A549 (cell line): ENCODE measurements around the gene INSYN2B. TPM values are rescaled to one million over a fixed set of nuclear protein-coding genes. Genes with fewer than 3 reads are reported as not detected.
"Not testable (repeated sequence)": the region's sequence is repeated elsewhere in the genome, so short reads cannot be mapped to it uniquely, and the experiment has no call there.

Experiments used
- ATAC-seq, 2 experiments: fragments of 200-7000 bp in 1 of 2; fragments of >200 bp in 1 of 2; cut with Nextera tagmentation in 1 of 2; cut with Tn5 transposase in 1 of 2; 3 replicates each; pipeline versions ENCODE4 v1.8.0 to v1.9.1; 2018 to 2020; ENCODE audit warnings: mild to moderate bottlenecking in 1 of 2, moderate library complexity in 1 of 2
- CTCF ChIA-PET: fragments of 300-600 bp; sonication (Branson Sonifier 250); formaldehyde crosslinking; extraction: SDS; loops from one replicate; lab custom pipeline; 2021; ENCODE audit warnings: antibody characterized with exemption, inconsistent platforms; lab: Yijun Ruan, JAX
- POLR2A ChIA-PET: fragments of 350-600 bp; formaldehyde crosslinking; extraction: SDS; loops from one replicate; lab custom pipeline; 2021; ENCODE audit warnings: antibody characterized with exemption, inconsistent platforms; lab: Yijun Ruan, JAX
- DNase-seq, 2 experiments: peaks; one replicate each; pipeline versions ENCODE4 v3.0.0 to v3.0.0-alpha.2; 2011 to 2016; ENCODE audit warnings: low read depth in 1 of 2, low spot score in 1 of 2
- FAIRE-seq: peaks from 2 replicates; lab custom pipeline; 2011; peaks lifted over from hg19 to GRCh38; lab: Jason Lieb, UNC
- H3K27ac ChIP-seq, 2 experiments: fragments of >200 bp; sonication (Bioruptor Twin); formaldehyde crosslinking; 3 replicates each; pipeline ENCODE4 v1.5.1; 2016 to 2017
- H3K4me1 ChIP-seq: fragments of >200 bp; sonication (Bioruptor Twin); formaldehyde crosslinking; 3 replicates; pipeline ENCODE4 v1.6.1; 2016
- H3K4me2 ChIP-seq: fragments of >200 bp; sonication (Bioruptor Twin); formaldehyde crosslinking; 3 replicates; pipeline ENCODE4 v1.6.1; 2016
- H3K4me3 ChIP-seq: fragments of >200 bp; sonication (Bioruptor Twin); formaldehyde crosslinking; 3 replicates; pipeline ENCODE4 v1.5.1; 2016
- H3K9me3 ChIP-seq: fragments of >200 bp; sonication (Bioruptor Twin); formaldehyde crosslinking; 3 replicates; pipeline ENCODE4 v1.6.1; 2016
- BHLHE40 ChIP-seq: IDR thresholded peaks from 2 replicates; pipeline ENCODE4 v1.6.1; 2012; ENCODE audit warnings: low read depth, low read length, inconsistent platforms
- CBX8 ChIP-seq: fragments of 200-600 bp; sonication (generic); IDR thresholded peaks from 2 replicates; pipeline ENCODE4 v1.6.1; 2016
- CEBPB ChIP-seq, 2 experiments: fragments of >200 bp in 1 of 2; sonication (Bioruptor Twin) in 1 of 2; formaldehyde crosslinking in 1 of 2; IDR thresholded peaks; 2 replicates each; pipeline ENCODE4 v1.6.1; 2012 to 2016
- ESRRA ChIP-seq: fragments of 150-350 bp; IDR thresholded peaks from 2 replicates; pipeline ENCODE4 v1.6.1; 2014; ENCODE audit warnings: mild to moderate bottlenecking, low read length, borderline replicate concordance
- FOSL2 ChIP-seq, 2 experiments: fragments of 450-650 bp in 1 of 2; fragments of >200 bp in 1 of 2; sonication (Bioruptor Twin) in 1 of 2; formaldehyde crosslinking; IDR thresholded peaks; 2 replicates each; pipeline versions ENCODE4 v1.5.0 to v1.6.1; 2016 to 2020; ENCODE audit warnings: mild to moderate bottlenecking in 1 of 2, moderate library complexity in 1 of 2
- FOXS1 ChIP-seq: fragments of 250-450 bp; sonication (Bioruptor Pico); IDR thresholded peaks from 2 replicates; pipeline ENCODE4 v1.5.0; 2020; ENCODE audit warnings: mild to moderate bottlenecking, moderate library complexity
- GATA3 ChIP-seq: IDR thresholded peaks from 2 replicates; pipeline ENCODE4 v1.6.1; 2012; ENCODE audit warnings: borderline replicate concordance
- HDAC2 ChIP-seq: fragments of 200-600 bp; sonication (generic); IDR thresholded peaks from 2 replicates; pipeline ENCODE4 v1.6.1; 2016
- POLR2AphosphoS2 ChIP-seq: conservative IDR thresholded peaks from 2 replicates; pipeline ENCODE4 v1.6.1; 2012; ENCODE audit warnings: low read length, improper control_type of control experiment, inconsistent platforms
- RFX5 ChIP-seq: fragments of 450-650 bp; IDR thresholded peaks from 2 replicates; pipeline ENCODE4 v1.7.1; 2014; ENCODE audit warnings: antibody characterized with exemption, mild to moderate bottlenecking, moderate library complexity
- WGBS: methylation state at CpG from one replicate; pipeline ENCODE4 v1.1.6; 2017; ENCODE audit errors: missing lambda C conversion rate; 5-methylcytosine and 5-hydroxymethylcytosine counted together
- polyA plus RNA-seq, 4 experiments: library from polyadenylated mRNA; depleted of rRNA in 3 of 4; stranded (reverse); fragments of >200 nt; fragmentation: RNase III in 1 of 4; extraction: RNeasy Plus Mini Kit Qiagen cat#74134 plus additional on column Dnase treatment in 1 of 4; gene quantifications; 2 replicates in 3 of 4; 3 replicates in 1 of 4; pipeline ENCODE4 v1.2.3, GENCODE V29; 2011 to 2017
- TF ChIP-seq, protein P1 (sequence below): fragments of 250-450 bp; sonication (Bioruptor Pico); IDR thresholded peaks from 2 replicates; pipeline ENCODE4 v1.5.0; 2020; ENCODE audit warnings: low read depth, mild to moderate bottlenecking, moderate library complexity
- TF ChIP-seq, protein P2 (sequence below): fragments of >200 bp; sonication (Bioruptor Twin); formaldehyde crosslinking; IDR thresholded peaks from 3 replicates; pipeline ENCODE4 v1.6.1; 2016
- TF ChIP-seq, protein P3 (sequence below): fragments of 150-350 bp; IDR thresholded peaks from 2 replicates; pipeline ENCODE4 v1.6.1; 2014; ENCODE audit warnings: low read depth, mild to moderate bottlenecking, low read length
- TF ChIP-seq, protein P4 (sequence below): fragments of 200-600 bp; sonication (generic); IDR thresholded peaks from 2 replicates; pipeline ENCODE4 v1.6.1; 2016; ENCODE audit warnings: antibody characterized with exemption, mild to moderate bottlenecking, moderate library complexity

Gene INSYN2B
- polyA plus RNA-seq, 2 of the 4 experiments (the other 2 are of a cell fraction): 0.26 to 0.46 TPM

DNA sequence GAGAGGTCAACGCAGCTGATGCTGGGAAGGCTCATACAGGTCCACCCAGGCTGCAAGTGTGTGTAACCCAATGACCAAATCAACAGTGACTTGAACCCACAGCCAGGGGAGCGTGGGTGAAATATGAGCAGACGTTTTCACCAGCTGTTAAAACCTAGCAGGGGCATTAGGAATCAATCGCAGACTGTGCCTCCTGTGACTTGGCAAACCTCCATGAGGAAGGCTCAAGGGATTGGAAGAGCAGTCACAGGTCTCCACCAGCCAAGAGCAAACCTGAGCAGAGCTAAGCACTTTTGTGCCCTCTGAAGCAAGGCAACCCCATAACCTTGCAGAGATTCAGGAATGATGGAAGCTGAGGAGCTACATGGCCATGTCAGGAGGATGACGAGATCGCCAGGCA lies 25.5 kb downstream of the INSYN2B start (continued):
- no peak for TF ChIP-seq RFX5
- TF ChIP-seq, protein P1, sequence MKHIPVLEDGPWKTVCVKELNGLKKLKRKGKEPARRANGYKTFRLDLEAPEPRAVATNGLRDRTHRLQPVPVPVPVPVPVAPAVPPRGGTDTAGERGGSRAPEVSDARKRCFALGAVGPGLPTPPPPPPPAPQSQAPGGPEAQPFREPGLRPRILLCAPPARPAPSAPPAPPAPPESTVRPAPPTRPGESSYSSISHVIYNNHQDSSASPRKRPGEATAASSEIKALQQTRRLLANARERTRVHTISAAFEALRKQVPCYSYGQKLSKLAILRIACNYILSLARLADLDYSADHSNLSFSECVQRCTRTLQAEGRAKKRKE (CRISPR knock-in tag): no peak
- TF ChIP-seq ESRRA: no peak
- TF ChIP-seq HDAC2: no peak
- TF ChIP-seq, protein P2, sequence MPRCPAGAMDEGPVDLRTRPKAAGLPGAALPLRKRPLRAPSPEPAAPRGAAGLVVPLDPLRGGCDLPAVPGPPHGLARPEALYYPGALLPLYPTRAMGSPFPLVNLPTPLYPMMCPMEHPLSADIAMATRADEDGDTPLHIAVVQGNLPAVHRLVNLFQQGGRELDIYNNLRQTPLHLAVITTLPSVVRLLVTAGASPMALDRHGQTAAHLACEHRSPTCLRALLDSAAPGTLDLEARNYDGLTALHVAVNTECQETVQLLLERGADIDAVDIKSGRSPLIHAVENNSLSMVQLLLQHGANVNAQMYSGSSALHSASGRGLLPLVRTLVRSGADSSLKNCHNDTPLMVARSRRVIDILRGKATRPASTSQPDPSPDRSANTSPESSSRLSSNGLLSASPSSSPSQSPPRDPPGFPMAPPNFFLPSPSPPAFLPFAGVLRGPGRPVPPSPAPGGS: no peak
- no peak for TF ChIP-seq POLR2AphosphoS2
- no peak for TF ChIP-seq BHLHE40

DNA sequence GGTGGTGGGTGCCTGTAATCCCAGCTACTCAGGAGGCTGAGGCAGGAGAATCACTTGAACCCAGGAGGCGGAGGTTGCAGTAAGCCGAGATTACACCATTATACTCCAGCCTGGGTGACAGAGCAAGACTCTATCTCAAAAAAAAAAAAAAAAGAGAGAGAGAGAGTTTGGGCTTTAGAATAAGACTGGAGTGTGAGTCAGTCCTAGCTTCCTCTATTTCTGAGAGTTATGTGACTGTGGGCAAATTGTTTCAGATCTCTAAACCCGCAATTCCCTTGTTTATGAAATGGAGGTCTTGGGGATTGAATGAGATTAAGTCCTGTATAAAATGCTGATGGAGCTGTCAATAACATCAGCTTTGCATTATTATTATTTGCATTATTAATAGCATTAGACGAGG lies 27.1 kb downstream of the INSYN2B start:
- WGBS: 68% methylated on average over 4 of the region's 4 CpGs
- H3K4me1 ChIP-seq, ATAC-seq, CTCF ChIA-PET, H3K9me3 ChIP-seq, H3K4me3 ChIP-seq, H3K4me2 ChIP-seq, DNase-seq, H3K27ac ChIP-seq, FAIRE-seq: not testable (repeated sequence)
- POLR2A ChIA-PET: interaction anchor here (0.6 kb wide), 1 partner anchor 118 kb away, joined by 3 read pairs; no protein-coding TSS in a partner anchor

DNA sequence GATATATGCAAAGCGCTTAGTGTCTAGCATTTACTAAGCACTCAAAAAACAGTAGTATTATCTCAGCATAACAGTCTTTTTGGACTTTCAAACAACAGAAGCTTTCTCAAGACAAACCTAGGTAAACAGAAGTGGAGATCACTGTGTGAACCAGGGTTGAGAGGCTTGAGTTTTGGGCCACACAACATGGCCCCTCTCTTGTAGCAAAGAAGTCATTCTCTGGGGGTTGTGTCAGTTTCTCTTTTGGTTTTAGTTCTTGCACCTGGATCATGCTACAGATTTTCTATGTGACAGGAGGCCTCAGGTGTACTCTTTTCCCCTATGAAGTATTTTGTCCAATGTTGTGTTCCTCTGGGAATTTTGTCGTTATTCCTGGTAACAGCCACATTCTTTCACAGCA lies 30.0 kb downstream of the INSYN2B start:
- FAIRE-seq (no peak), ATAC-seq (no peak), DNase-seq (no peak)
- WGBS: 89% methylated on average over 2 of the region's 2 CpGs
- ChIA-PET CTCF (interaction anchor here (0.6 to 1.6 kb wide), 3 partner anchors 30 to 232 kb away, joined by 3 to 5 read pairs (median 3); partner anchors contain the start of gene INSYN2B), POLR2A (no interaction called here)
- H3K4me3 ChIP-seq: no peak overlapping the region
- H3K4me2 ChIP-seq: no peak overlapping the region
- H3K4me1 ChIP-seq: peaks cover 7% of the 10 kb centered on the region; the same call in 1 of the 3 replicates
- TF ChIP-seq FOXS1: no peak
- TF ChIP-seq RFX5: no peak
- TF ChIP-seq, protein P3, sequence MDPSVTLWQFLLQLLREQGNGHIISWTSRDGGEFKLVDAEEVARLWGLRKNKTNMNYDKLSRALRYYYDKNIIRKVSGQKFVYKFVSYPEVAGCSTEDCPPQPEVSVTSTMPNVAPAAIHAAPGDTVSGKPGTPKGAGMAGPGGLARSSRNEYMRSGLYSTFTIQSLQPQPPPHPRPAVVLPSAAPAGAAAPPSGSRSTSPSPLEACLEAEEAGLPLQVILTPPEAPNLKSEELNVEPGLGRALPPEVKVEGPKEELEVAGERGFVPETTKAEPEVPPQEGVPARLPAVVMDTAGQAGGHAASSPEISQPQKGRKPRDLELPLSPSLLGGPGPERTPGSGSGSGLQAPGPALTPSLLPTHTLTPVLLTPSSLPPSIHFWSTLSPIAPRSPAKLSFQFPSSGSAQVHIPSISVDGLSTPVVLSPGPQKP: no peak
- no peak for TF ChIP-seq CEBPB (IDR thresholded peaks at IDR 0.05)
- no peak for TF ChIP-seq FOSL2 (IDR thresholded peaks at IDR 0.05)
- TF ChIP-seq FOSL2 (CRISPR knock-in tag; IDR thresholded peaks at IDR 0.05): no peak
- TF ChIP-seq CBX8: no peak
- TF ChIP-seq, protein P4, sequence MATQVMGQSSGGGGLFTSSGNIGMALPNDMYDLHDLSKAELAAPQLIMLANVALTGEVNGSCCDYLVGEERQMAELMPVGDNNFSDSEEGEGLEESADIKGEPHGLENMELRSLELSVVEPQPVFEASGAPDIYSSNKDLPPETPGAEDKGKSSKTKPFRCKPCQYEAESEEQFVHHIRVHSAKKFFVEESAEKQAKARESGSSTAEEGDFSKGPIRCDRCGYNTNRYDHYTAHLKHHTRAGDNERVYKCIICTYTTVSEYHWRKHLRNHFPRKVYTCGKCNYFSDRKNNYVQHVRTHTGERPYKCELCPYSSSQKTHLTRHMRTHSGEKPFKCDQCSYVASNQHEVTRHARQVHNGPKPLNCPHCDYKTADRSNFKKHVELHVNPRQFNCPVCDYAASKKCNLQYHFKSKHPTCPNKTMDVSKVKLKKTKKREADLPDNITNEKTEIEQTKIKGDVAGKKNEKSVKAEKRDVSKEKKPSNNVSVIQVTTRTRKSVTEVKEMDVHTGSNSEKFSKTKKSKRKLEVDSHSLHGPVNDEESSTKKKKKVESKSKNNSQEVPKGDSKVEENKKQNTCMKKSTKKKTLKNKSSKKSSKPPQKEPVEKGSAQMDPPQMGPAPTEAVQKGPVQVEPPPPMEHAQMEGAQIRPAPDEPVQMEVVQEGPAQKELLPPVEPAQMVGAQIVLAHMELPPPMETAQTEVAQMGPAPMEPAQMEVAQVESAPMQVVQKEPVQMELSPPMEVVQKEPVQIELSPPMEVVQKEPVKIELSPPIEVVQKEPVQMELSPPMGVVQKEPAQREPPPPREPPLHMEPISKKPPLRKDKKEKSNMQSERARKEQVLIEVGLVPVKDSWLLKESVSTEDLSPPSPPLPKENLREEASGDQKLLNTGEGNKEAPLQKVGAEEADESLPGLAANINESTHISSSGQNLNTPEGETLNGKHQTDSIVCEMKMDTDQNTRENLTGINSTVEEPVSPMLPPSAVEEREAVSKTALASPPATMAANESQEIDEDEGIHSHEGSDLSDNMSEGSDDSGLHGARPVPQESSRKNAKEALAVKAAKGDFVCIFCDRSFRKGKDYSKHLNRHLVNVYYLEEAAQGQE: no peak
- no peak for TF ChIP-seq GATA3
- H3K27ac ChIP-seq: no peak overlapping the region
- no peaks in the 10 kb centered on the region for H3K9me3 ChIP-seq
